ENCODE results near the gene SERTAD4. TPM values are rescaled to one million over a fixed set of nuclear protein-coding genes. Genes with fewer than 3 reads are reported as not detected.

The SERTAD4 gene
- total and polyA plus RNA-seq, 2 of the 8 experiments (the other 6 are each of a cell fraction or from before 2014, with no cell fraction given) = 0.54 to 3.2 TPM

DNA sequence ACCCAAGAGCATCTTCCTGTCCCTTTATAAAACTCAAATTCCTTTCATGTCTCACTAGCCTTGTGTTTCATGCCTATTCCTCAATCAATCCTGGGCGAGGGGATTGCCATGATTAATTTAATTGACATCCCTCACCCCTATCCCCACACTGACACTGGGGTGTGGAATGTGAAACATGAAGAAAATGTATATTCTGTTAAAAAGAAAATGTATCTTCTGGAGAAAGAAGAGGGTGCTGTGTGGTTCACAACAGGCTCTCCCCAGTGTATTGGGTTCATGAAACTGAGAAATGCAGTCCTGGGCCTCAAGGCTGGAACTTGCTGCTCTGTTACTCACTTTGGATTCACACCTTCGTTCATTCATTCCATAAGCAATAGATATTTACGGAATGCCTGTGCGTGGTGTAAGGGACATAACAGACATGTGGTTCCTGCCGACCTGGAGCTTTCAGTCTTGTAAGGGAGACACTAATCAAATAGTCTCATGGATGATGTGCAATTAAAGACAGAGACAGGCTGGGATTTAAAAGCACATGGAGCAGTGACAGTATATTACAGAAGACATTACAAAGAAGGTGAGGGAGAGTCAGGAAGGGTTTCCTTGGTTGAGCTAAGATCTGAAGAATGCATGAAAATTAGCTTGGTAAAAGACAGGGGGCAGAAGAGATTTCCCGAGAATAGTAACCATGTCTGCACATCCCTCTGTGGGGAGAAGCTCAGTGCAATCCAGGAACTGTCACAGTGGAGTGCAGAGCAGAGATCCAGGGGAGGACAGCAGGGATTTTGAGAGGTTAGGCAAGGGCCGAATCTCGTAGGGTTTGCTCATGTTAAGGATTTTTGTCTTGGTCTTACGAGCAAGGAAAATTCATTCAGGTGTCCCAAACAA lies 32.1 kb downstream of the SERTAD4 start:
- no peaks in the 10 kb centered on the region for H3K79me1 ChIP-seq (ENCODE audit: low read depth, low read length)
- no peaks in the 10 kb centered on the region for H3K36me3 ChIP-seq (ENCODE audit: control insufficient read depth in 2 of 4, insufficient read depth in 4 of 4, low read length in 3 of 4)
- peak overlapping the region; percentile 62; the same call in 1 of the 2 replicates for H2BK5ac ChIP-seq (ENCODE audit: low read depth, low read length)
- no peak overlapping the region for H2BK15ac ChIP-seq (ENCODE audit: low read length)
- 85% methylated on average over 9 of the region's 9 CpGs; no CpG with 5 or more reads in 1 of the 2 experiments for WGBS, 2 experiments (ENCODE audit: extremely low coverage in 1 of 2, insufficient coverage in 1 of 2, insufficient read length in 1 of 2, insufficient replicate concordance in 2 of 2, low coverage in 1 of 2, low lambda C conversion rate in 2 of 2, missing lambda C conversion rate in 1 of 2)
- no peak overlapping the region for H2AFZ ChIP-seq (ENCODE audit: low read length)
- ChIA-PET CTCF (ENCODE audit: partially characterized antibody) (interaction anchor here (0.6 to 8.1 kb wide), 25 partner anchors 9 to 390 kb away, joined by 3 to 74 read pairs (median 4); partner anchors contain the start of gene SERTAD4), POLR2A (ENCODE audit: partially characterized antibody) (interaction anchor here (0.6 to 4.7 kb wide), 6 partner anchors 13 to 109 kb away, joined by 3 to 31 read pairs (median 4); partner anchors contain the start of gene SERTAD4)
- TF ChIP-seq RBBP5 (IDR thresholded peaks at IDR 0.05; ENCODE audit: borderline replicate concordance, low read depth, low read length) (no peak), SUZ12 (IDR thresholded peaks at IDR 0.05; ENCODE audit: low read length) (no peak), YY1 (IDR thresholded peaks at IDR 0.05; ENCODE audit: low read depth, low read length) (no peak), RAD21 (IDR thresholded peaks at IDR 0.05 in 1 of 2, conservative IDR thresholded peaks at IDR 0.05 in 1 of 2; ENCODE audit: low read depth in 2 of 2, low read length in 2 of 2) (peak; percentile 12 to 55; a peak in 3 of 4 replicates)
- TF ChIP-seq, protein P1, sequence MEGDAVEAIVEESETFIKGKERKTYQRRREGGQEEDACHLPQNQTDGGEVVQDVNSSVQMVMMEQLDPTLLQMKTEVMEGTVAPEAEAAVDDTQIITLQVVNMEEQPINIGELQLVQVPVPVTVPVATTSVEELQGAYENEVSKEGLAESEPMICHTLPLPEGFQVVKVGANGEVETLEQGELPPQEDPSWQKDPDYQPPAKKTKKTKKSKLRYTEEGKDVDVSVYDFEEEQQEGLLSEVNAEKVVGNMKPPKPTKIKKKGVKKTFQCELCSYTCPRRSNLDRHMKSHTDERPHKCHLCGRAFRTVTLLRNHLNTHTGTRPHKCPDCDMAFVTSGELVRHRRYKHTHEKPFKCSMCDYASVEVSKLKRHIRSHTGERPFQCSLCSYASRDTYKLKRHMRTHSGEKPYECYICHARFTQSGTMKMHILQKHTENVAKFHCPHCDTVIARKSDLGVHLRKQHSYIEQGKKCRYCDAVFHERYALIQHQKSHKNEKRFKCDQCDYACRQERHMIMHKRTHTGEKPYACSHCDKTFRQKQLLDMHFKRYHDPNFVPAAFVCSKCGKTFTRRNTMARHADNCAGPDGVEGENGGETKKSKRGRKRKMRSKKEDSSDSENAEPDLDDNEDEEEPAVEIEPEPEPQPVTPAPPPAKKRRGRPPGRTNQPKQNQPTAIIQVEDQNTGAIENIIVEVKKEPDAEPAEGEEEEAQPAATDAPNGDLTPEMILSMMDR (IDR thresholded peaks at IDR 0.05; ENCODE audit: control extremely low read depth in 1 of 3, insufficient read depth in 1 of 3, low read depth in 1 of 3, low read length in 3 of 3) = peak in 2 of 3 experiments; percentile 28 to 57; a peak in 2 of 4 replicates
- no peaks in the 10 kb centered on the region for H3K9me3 ChIP-seq (ENCODE audit: insufficient read depth in 2 of 2, low read depth in 1 of 2, low read length in 1 of 2)
- H3K18ac ChIP-seq (ENCODE audit: extremely low read depth, low read length) = 0 out of 2 replicates have a peak overlapping the region, but pooled peaks have one; percentile 38
- FAIRE-seq (peak; percentile 78), DNase-seq (ENCODE audit: low read depth in 1 of 2, low spot score in 2 of 2) (no peak)
- H3K27ac ChIP-seq (ENCODE audit: low read depth, low read length) = no peak overlapping the region
- H4K20me1 ChIP-seq (replicated peaks in 1 of 2; ENCODE audit: control insufficient read depth in 1 of 2, insufficient read depth in 2 of 2, low read length in 2 of 2) = no peaks in the 10 kb centered on the region
- H3K23ac ChIP-seq (ENCODE audit: insufficient read length) = no peak overlapping the region
- no peak overlapping the region for H4K5ac ChIP-seq (ENCODE audit: insufficient read length, low read depth, low read length)
- H4K8ac ChIP-seq (ENCODE audit: extremely low read depth, insufficient read depth, low read length) = no peak overlapping the region
- H3K79me2 ChIP-seq (ENCODE audit: control insufficient read depth in 1 of 2, insufficient read depth in 2 of 2, low read length in 2 of 2) = no peaks in the 10 kb centered on the region
- no peak overlapping the region for H3K56ac ChIP-seq (replicated peaks; ENCODE audit: insufficient read length, low read depth, low read length)
- no peak overlapping the region for H4K91ac ChIP-seq (replicated peaks; ENCODE audit: insufficient read length, low read length)
- no peak overlapping the region for H3K14ac ChIP-seq (ENCODE audit: insufficient read length)
- H2BK12ac ChIP-seq (ENCODE audit: low read depth, low read length) = peak overlapping the region; percentile 87
- no peak overlapping the region for H3K9ac ChIP-seq (replicated peaks in 1 of 4; ENCODE audit: extremely low read depth in 1 of 4, low read depth in 3 of 4, low read length in 3 of 4)
- no peak overlapping the region for H3K4me2 ChIP-seq (ENCODE audit: insufficient read depth in 1 of 2, low read depth in 2 of 2, low read length in 2 of 2)
- H3K27me3 ChIP-seq (replicated peaks in 1 of 4; ENCODE audit: control insufficient read depth in 3 of 4, extremely low read depth in 1 of 4, insufficient read depth in 3 of 4, low read length in 3 of 4) = no peaks in the 10 kb centered on the region
- no peaks in the 10 kb centered on the region; the same call in 1 of the 2 replicates for H3K23me2 ChIP-seq (ENCODE audit: low read depth, low read length)
- H2BK20ac ChIP-seq (ENCODE audit: low read length) = peak overlapping the region; percentile 4; the same call in 1 of the 2 replicates
- peaks cover 0 to 13% (median 2%) of the 10 kb centered on the region in 4 experiments; a peak in 2 of 7 replicates for H3K4me1 ChIP-seq (replicated peaks in 1 of 4; ENCODE audit: control insufficient read depth in 3 of 4, insufficient read depth in 4 of 4, low read length in 3 of 4)
- no peak overlapping the region for H3K4me3 ChIP-seq (ENCODE audit: extremely low read depth in 1 of 4, insufficient read depth in 2 of 4, low read depth in 3 of 4, low read length in 4 of 4)
- peak overlapping the region; percentile 8; the same call in 1 of the 2 replicates for H2AK5ac ChIP-seq (ENCODE audit: low read depth, low read length)
- H2BK120ac ChIP-seq (replicated peaks; ENCODE audit: low read depth, low read length) = peak overlapping the region; percentile 36
- peak overlapping the region; percentile 27 for H3K4ac ChIP-seq (replicated peaks; ENCODE audit: insufficient read length, low read depth, low read length)

All from H1 (cell line).